GM23338 (cell line): Measurements from ENCODE around the gene TMPRSS6. TPM values are rescaled to one million over a fixed set of nuclear protein-coding genes. Genes with fewer than 3 reads are reported as not detected.

Source experiments
- ATAC-seq: fragments of 200-7000 bp; cut with Tn5 transposase; 3 replicates; pipeline ENCODE4 v1.9.1; 2020
- DNase-seq: peaks from one replicate; pipeline ENCODE4 v3.0.0-alpha.2; 2015; ENCODE audit warnings: low spot score
- H2AFZ ChIP-seq: fragments of 200-600 bp; sonication (generic); 2 replicates; pipeline ENCODE4 v1.8.0; 2016; ENCODE audit warnings: antibody characterized with exemption, mild to moderate bottlenecking, moderate library complexity
- H3F3A ChIP-seq: fragments of 200-600 bp; sonication (generic); replicated peaks from 2 replicates; pipeline ENCODE4 v1.8.0; 2017; ENCODE audit warnings: antibody characterized with exemption, mixed run types, low read depth
- H3K27ac ChIP-seq: fragments of 200-600 bp; sonication (generic); 2 replicates; pipeline ENCODE4 v1.6.1; 2016; ENCODE audit warnings: low read depth
- H3K27me3 ChIP-seq: fragments of 200-600 bp; sonication (generic); 2 replicates; pipeline ENCODE4 v1.8.0; 2016; ENCODE audit warnings: mild to moderate bottlenecking, mixed run types, moderate library complexity; ENCODE audit not compliant: insufficient read depth
- H3K36me3 ChIP-seq: fragments of 200-600 bp; sonication (generic); 2 replicates; pipeline ENCODE4 v1.8.0; 2016; ENCODE audit warnings: mild to moderate bottlenecking; ENCODE audit not compliant: insufficient read depth
- H3K4me1 ChIP-seq: fragments of 200-600 bp; sonication (generic); 2 replicates; pipeline ENCODE4 v1.8.0; 2016; ENCODE audit warnings: mild to moderate bottlenecking, moderate library complexity; ENCODE audit not compliant: insufficient read depth
- H3K4me2 ChIP-seq: fragments of 200-600 bp; sonication (generic); 2 replicates; pipeline ENCODE4 v1.7.1; 2017; ENCODE audit warnings: mixed run types
- H3K4me3 ChIP-seq: fragments of 200-600 bp; sonication (generic); 2 replicates; pipeline ENCODE4 v1.6.1; 2016; ENCODE audit warnings: mixed run types
- H3K79me2 ChIP-seq: fragments of 200-600 bp; sonication (generic); replicated peaks from 2 replicates; pipeline ENCODE4 v1.8.0; 2017; ENCODE audit warnings: mild to moderate bottlenecking; ENCODE audit not compliant: insufficient read depth
- H3K9me2 ChIP-seq: fragments of 200-600 bp; sonication (generic); 2 replicates; pipeline ENCODE4 v1.8.0; 2017; ENCODE audit not compliant: insufficient read depth
- H4K20me1 ChIP-seq: fragments of 200-600 bp; sonication (generic); replicated peaks from 2 replicates; pipeline ENCODE4 v1.8.0; 2017; ENCODE audit warnings: mild to moderate bottlenecking; ENCODE audit not compliant: insufficient read depth
- H3K27ac Mint-ChIP-seq: 2 replicates; pipeline ENCODE4 v1.8.0; 2020; ENCODE audit warnings: inconsistent platforms, mild to moderate bottlenecking, moderate library complexity, mixed read lengths
- H3K27me3 Mint-ChIP-seq: 3 replicates; pipeline ENCODE4 v1.8.0; 2022; ENCODE audit warnings: low read depth, mild to moderate bottlenecking, moderate library complexity, mixed read lengths, inconsistent platforms; ENCODE audit not compliant: insufficient read depth, poor library complexity
- H3K36me3 Mint-ChIP-seq: 3 replicates; pipeline ENCODE4 v1.8.0; 2021; ENCODE audit warnings: low read depth, mild to moderate bottlenecking, inconsistent platforms, moderate library complexity, mixed read lengths
- H3K4me1 Mint-ChIP-seq: 3 replicates; pipeline ENCODE4 v1.8.0; 2020; ENCODE audit warnings: mild to moderate bottlenecking, inconsistent platforms, mixed read lengths
- H3K4me3 Mint-ChIP-seq: 3 replicates; pipeline ENCODE4 v1.8.0; 2021; ENCODE audit warnings: moderate library complexity, mild to moderate bottlenecking, inconsistent platforms, mixed read lengths
- H3K9me3 Mint-ChIP-seq: 3 replicates; pipeline ENCODE4 v1.8.0; 2020; ENCODE audit warnings: moderate library complexity, mild to moderate bottlenecking, inconsistent platforms, mixed read lengths
- CREB1 ChIP-seq: fragments of 250-450 bp; sonication (Bioruptor Pico); IDR thresholded peaks from 2 replicates; pipeline ENCODE4 v1.5.0; 2020; ENCODE audit warnings: low read depth, mild to moderate bottlenecking, moderate library complexity
- EZH2 ChIP-seq: fragments of 200-600 bp; sonication (generic); IDR thresholded peaks from one replicate; pipeline ENCODE4 v1.8.0; 2017; ENCODE audit warnings: antibody characterized with exemption, mild to moderate bottlenecking, low read depth; ENCODE audit not compliant: unreplicated experiment
- EZH2phosphoT487 ChIP-seq: fragments of 200-600 bp; sonication (generic); IDR thresholded peaks from one replicate; pipeline ENCODE4 v1.8.1; 2018; ENCODE audit warnings: antibody characterized with exemption; ENCODE audit not compliant: unreplicated experiment
- NANOG ChIP-seq: IDR thresholded peaks from 2 replicates; pipeline ENCODE4 v1.6.1; 2016; ENCODE audit warnings: antibody characterized with exemption, borderline replicate concordance
- POLR2AphosphoS5 ChIP-seq: IDR thresholded peaks from 2 replicates; pipeline ENCODE4 v1.6.1; 2016; ENCODE audit warnings: antibody characterized with exemption, low read depth
- STAT1 ChIP-seq: IDR thresholded peaks from one replicate; pipeline ENCODE4 v1.6.1; 2016; ENCODE audit warnings: antibody characterized with exemption; ENCODE audit not compliant: unreplicated experiment
- ZNF114 ChIP-seq: fragments of 250-450 bp; sonication (Bioruptor Pico); IDR thresholded peaks from 2 replicates; pipeline ENCODE4 v1.5.0; 2020; ENCODE audit warnings: mild to moderate bottlenecking, moderate library complexity
- ZNF331 ChIP-seq: fragments of 250-450 bp; sonication (Bioruptor Pico); IDR thresholded peaks from 2 replicates; pipeline ENCODE4 v1.5.0; 2020; ENCODE audit warnings: low read depth, mild to moderate bottlenecking, moderate library complexity
- polyA plus RNA-seq: library from polyadenylated mRNA; unstranded; fragments of >200 nt; fragmentation: Nextera tagmentation; extraction: Ambion mirVana; gene quantifications from 2 replicates; pipeline ENCODE4 v1.2.1, GENCODE V29; 2016
- total RNA-seq: library from RNA; depleted of rRNA; stranded (reverse); fragments of >200 nt; shearing (Covaris generic); gene quantifications from 2 replicates; pipeline ENCODE4 v1.2.3, GENCODE V29; 2014
- TF ChIP-seq, protein P1 (sequence below), 2 experiments: fragments of 200-600 bp in 1 of 2; sonication (generic) in 1 of 2; conservative IDR thresholded peaks; 2 replicates each; pipeline versions ENCODE4 v1.5.1 to v1.6.1; 2016 to 2017; ENCODE audit warnings: antibody characterized with exemption in 2 of 2, low read depth in 2 of 2, mild to moderate bottlenecking in 2 of 2, moderate library complexity in 1 of 2

Gene TMPRSS6
- total and polyA plus RNA-seq, 2 experiments from 2014 or later = 0.13 TPM; not detected in 1

DNA sequence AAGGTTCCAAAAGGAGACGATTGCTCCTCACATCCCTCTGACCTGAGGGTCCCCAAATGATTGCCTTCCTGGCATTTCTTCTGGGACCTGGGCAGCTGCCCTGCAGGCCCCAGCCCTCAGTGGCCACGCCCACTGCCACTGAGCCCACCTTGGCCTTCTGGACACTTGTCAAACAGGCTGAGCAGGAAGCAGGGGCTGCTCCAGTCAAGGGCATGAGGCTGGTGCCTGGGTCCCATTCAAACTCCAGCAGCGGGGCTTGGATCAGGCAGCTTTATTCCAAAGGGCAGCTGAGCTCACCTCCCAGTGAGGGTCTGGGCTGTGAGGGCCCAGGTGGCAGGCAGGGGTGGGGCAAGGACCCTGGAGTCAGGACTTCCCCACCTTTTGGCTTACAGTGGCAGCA is 44.3 kb downstream of the TMPRSS6 start:
- Histone ChIP-seq H3K4me3 (no peak overlapping the region), H3K4me1 (peaks cover 22% of the 10 kb centered on the region), H4K20me1 (no peaks in the 10 kb centered on the region), H3K4me2 (no peak overlapping the region), H3K79me2 (no peaks in the 10 kb centered on the region), H2AFZ (no peak overlapping the region), H3F3A (no peaks in the 10 kb centered on the region), H3K27me3 (peaks cover 33% of the 10 kb centered on the region), H3K9me2 (no peaks in the 10 kb centered on the region), H3K36me3 (no peaks in the 10 kb centered on the region), H3K27ac (no peak overlapping the region)
- Mint-ChIP-seq H3K4me3 (no peak overlapping the region), H3K27ac (no peak overlapping the region), H3K27me3 (peaks cover 41% of the 10 kb centered on the region), H3K9me3 (no peaks in the 10 kb centered on the region; the same call in 2 of the 3 replicates), H3K4me1 (peaks cover 38% of the 10 kb centered on the region), H3K36me3 (peaks cover 2% of the 10 kb centered on the region; the same call in 2 of the 3 replicates)
- TF ChIP-seq CREB1 (CRISPR knock-in tag) (no peak), STAT1 (no peak), ZNF114 (no peak), EZH2 (no peak), ZNF331 (CRISPR knock-in tag) (no peak), POLR2AphosphoS5 (no peak), NANOG (no peak)
- TF ChIP-seq, protein P1, sequence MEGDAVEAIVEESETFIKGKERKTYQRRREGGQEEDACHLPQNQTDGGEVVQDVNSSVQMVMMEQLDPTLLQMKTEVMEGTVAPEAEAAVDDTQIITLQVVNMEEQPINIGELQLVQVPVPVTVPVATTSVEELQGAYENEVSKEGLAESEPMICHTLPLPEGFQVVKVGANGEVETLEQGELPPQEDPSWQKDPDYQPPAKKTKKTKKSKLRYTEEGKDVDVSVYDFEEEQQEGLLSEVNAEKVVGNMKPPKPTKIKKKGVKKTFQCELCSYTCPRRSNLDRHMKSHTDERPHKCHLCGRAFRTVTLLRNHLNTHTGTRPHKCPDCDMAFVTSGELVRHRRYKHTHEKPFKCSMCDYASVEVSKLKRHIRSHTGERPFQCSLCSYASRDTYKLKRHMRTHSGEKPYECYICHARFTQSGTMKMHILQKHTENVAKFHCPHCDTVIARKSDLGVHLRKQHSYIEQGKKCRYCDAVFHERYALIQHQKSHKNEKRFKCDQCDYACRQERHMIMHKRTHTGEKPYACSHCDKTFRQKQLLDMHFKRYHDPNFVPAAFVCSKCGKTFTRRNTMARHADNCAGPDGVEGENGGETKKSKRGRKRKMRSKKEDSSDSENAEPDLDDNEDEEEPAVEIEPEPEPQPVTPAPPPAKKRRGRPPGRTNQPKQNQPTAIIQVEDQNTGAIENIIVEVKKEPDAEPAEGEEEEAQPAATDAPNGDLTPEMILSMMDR (conservative IDR thresholded peaks at IDR 0.05; ENCODE audit: low read depth in 2 of 2) = no peak
- DNase-seq (no peak), ATAC-seq (no peak)

DNA sequence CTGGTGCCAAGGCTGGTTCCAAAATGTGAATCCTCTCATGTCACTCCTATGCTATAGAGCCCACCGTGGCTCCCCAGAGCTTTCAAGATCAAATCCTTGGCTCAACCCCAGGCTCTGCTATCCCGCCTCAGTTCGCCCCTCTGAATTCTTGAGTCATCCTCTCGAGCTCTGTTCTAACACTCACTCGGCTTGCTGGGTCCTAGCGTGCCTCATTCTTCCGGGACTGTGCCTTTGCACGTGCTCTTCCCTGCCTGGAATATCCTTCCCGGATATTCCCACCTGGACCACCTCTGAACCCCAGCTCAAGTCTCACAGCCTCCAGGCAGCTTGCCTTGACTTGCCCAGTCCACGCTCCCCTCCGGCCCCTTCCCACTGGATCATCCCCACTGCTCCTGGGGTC is 45.0 kb downstream of the TMPRSS6 start:
- Mint-ChIP-seq H3K36me3 (peaks cover 2% of the 10 kb centered on the region; the same call in 2 of the 3 replicates), H3K9me3 (no peaks in the 10 kb centered on the region), H3K27me3 (peaks cover 35% of the 10 kb centered on the region), H3K4me3 (no peak overlapping the region), H3K4me1 (peaks cover 38% of the 10 kb centered on the region), H3K27ac (peak overlapping the region; percentile 16; the same call in 1 of the 2 replicates)
- H4K20me1 ChIP-seq = no peaks in the 10 kb centered on the region
- no peaks in the 10 kb centered on the region for H3K79me2 ChIP-seq
- no peaks in the 10 kb centered on the region for H3F3A ChIP-seq
- no peak overlapping the region for H3K4me3 ChIP-seq
- H3K9me2 ChIP-seq = no peaks in the 10 kb centered on the region
- H2AFZ ChIP-seq = no peak overlapping the region
- no peaks in the 10 kb centered on the region for H3K36me3 ChIP-seq
- H3K4me1 ChIP-seq = peaks cover 22% of the 10 kb centered on the region
- ATAC-seq = no peak
- peaks cover 27% of the 10 kb centered on the region for H3K27me3 ChIP-seq
- TF ChIP-seq ZNF331 (CRISPR knock-in tag) (no peak), EZH2phosphoT487 (no peak), ZNF114 (no peak)
- no peak overlapping the region for H3K27ac ChIP-seq
- no peak for DNase-seq
- H3K4me2 ChIP-seq = no peak overlapping the region
